ENCODE data around the gene PDE3B. TPM values are rescaled to one million over a fixed set of nuclear protein-coding genes. Genes with fewer than 3 reads are reported as not detected.
"Not testable (repeated sequence)": the region's sequence is repeated elsewhere in the genome, so short reads cannot be mapped to it uniquely, and the experiment has no call there.

Gene PDE3B
- polyA plus RNA-seq, 4 donors = 0.67 to 25.8 (median 2.4) TPM

- 77 to 94% (median 92%) methylated on average over 7 of the region's 11 CpGs for WGBS, 3 donors
These were observed 72.1 kb downstream of the PDE3B start for GRCh38 chr11:14715669-14716068.

GRCh38 chr11:14722496-14722895 is 78.9 kb downstream of the PDE3B start:
- no peaks in the 10 kb centered on the region for H3K4me1 ChIP-seq (ENCODE audit: control insufficient read depth in 3 of 3, insufficient read depth in 2 of 3, low read depth in 1 of 3, low read length in 2 of 3)
- H3K27ac ChIP-seq (ENCODE audit: low read depth in 1 of 3, low read length in 2 of 3) = no peak overlapping the region
- H3K36me3 ChIP-seq (ENCODE audit: control insufficient read depth in 3 of 3, insufficient read depth in 2 of 3, low read depth in 1 of 3, low read length in 3 of 3) = no peaks in the 10 kb centered on the region
- no peak for DNase-seq
- H3K9me3 ChIP-seq (ENCODE audit: control insufficient read depth in 2 of 2, insufficient read depth in 1 of 2, low read depth in 1 of 2, low read length in 1 of 2) = no peaks in the 10 kb centered on the region
- no peak for FAIRE-seq
- 67 to 93% (median 90%) methylated on average over 4 of the region's 4 CpGs for WGBS, 3 donors
- no peak overlapping the region for H3K4me3 ChIP-seq (ENCODE audit: low read depth in 1 of 3, low read length in 3 of 3)
- no peaks in the 10 kb centered on the region for H3K27me3 ChIP-seq (ENCODE audit: control insufficient read depth in 3 of 3, insufficient read depth in 3 of 3, low read length in 3 of 3)

More at GRCh38 chr11:14715669-14716068, 72.1 kb downstream of the PDE3B start:
- H3K4me3 ChIP-seq (ENCODE audit: low read depth in 1 of 3, low read length in 3 of 3); H3K9me3 ChIP-seq (ENCODE audit: control insufficient read depth in 2 of 2, insufficient read depth in 1 of 2, low read depth in 1 of 2, low read length in 1 of 2); H3K4me1 ChIP-seq (ENCODE audit: control insufficient read depth in 3 of 3, insufficient read depth in 2 of 3, low read depth in 1 of 3, low read length in 2 of 3); H3K36me3 ChIP-seq (ENCODE audit: control insufficient read depth in 3 of 3, insufficient read depth in 2 of 3, low read depth in 1 of 3, low read length in 3 of 3); FAIRE-seq; H3K27ac ChIP-seq (ENCODE audit: low read depth in 1 of 3, low read length in 2 of 3); DNase-seq; H3K27me3 ChIP-seq (ENCODE audit: control insufficient read depth in 3 of 3, insufficient read depth in 3 of 3, low read length in 3 of 3): not testable (repeated sequence)

- Histone ChIP-seq H3K4me3 (ENCODE audit: low read depth in 1 of 3, low read length in 3 of 3) (no peak overlapping the region), H3K27me3 (ENCODE audit: control insufficient read depth in 3 of 3, insufficient read depth in 3 of 3, low read length in 3 of 3) (no peaks in the 10 kb centered on the region), H3K9me3 (ENCODE audit: control insufficient read depth in 2 of 2, insufficient read depth in 1 of 2, low read depth in 1 of 2, low read length in 1 of 2) (no peaks in the 10 kb centered on the region), H3K27ac (ENCODE audit: low read depth in 1 of 3, low read length in 2 of 3) (no peak overlapping the region), H3K36me3 (ENCODE audit: control insufficient read depth in 3 of 3, insufficient read depth in 2 of 3, low read depth in 1 of 3, low read length in 3 of 3) (no peaks in the 10 kb centered on the region), H3K4me1 (ENCODE audit: control insufficient read depth in 3 of 3, insufficient read depth in 2 of 3, low read depth in 1 of 3, low read length in 2 of 3) (no peaks in the 10 kb centered on the region)
- no peak for FAIRE-seq
- WGBS, 3 donors = 95 to 97% (median 95%) methylated on average over 1 of the region's 1 CpG
- no peak for DNase-seq
These were observed 81.5 kb downstream of the PDE3B start for GRCh38 chr11:14725150-14725549.

DNA sequence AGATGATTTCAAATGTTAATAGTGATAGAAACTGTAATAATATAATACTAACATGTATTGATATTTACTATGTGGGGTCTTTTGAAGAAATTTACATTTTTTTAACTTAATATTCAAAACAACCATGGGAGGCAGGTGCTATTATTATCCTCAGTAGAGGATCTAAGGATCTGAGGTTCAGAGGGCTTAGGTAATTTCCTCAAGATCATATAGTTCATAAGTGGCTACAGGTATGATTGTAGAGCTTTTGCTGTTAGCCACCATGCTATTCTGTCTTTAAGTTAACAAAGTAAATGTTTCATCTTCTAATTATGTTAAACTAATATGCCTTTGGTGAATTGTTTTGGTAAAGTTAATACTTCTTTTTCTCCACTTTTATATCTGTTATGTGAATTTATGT is 83.6 kb downstream of the PDE3B start:
- Histone ChIP-seq H3K9me3 (ENCODE audit: control insufficient read depth in 2 of 2, insufficient read depth in 1 of 2, low read depth in 1 of 2, low read length in 1 of 2) (no peaks in the 10 kb centered on the region), H3K27me3 (ENCODE audit: control insufficient read depth in 3 of 3, insufficient read depth in 3 of 3, low read length in 3 of 3) (no peaks in the 10 kb centered on the region), H3K4me1 (ENCODE audit: control insufficient read depth in 3 of 3, insufficient read depth in 2 of 3, low read depth in 1 of 3, low read length in 2 of 3) (no peaks in the 10 kb centered on the region), H3K36me3 (ENCODE audit: control insufficient read depth in 3 of 3, insufficient read depth in 2 of 3, low read depth in 1 of 3, low read length in 3 of 3) (no peaks in the 10 kb centered on the region), H3K4me3 (ENCODE audit: low read depth in 1 of 3, low read length in 3 of 3) (no peak overlapping the region), H3K27ac (ENCODE audit: low read depth in 1 of 3, low read length in 2 of 3) (no peak overlapping the region)
- FAIRE-seq = no peak
- no peak for DNase-seq

GRCh38 chr11:14727746-14728145 is 84.1 kb downstream of the PDE3B start:
- no peaks in the 10 kb centered on the region for H3K9me3 ChIP-seq (ENCODE audit: control insufficient read depth in 2 of 2, insufficient read depth in 1 of 2, low read depth in 1 of 2, low read length in 1 of 2)
- FAIRE-seq (no peak), DNase-seq (no peak)
- no peaks in the 10 kb centered on the region for H3K4me1 ChIP-seq (ENCODE audit: control insufficient read depth in 3 of 3, insufficient read depth in 2 of 3, low read depth in 1 of 3, low read length in 2 of 3)
- no peaks in the 10 kb centered on the region for H3K27me3 ChIP-seq (ENCODE audit: control insufficient read depth in 3 of 3, insufficient read depth in 3 of 3, low read length in 3 of 3)
- no peak overlapping the region for H3K4me3 ChIP-seq (ENCODE audit: low read depth in 1 of 3, low read length in 3 of 3)
- 47 to 73% (median 68%) methylated on average over 1 of the region's 1 CpG for WGBS, 3 donors
- no peaks in the 10 kb centered on the region for H3K36me3 ChIP-seq (ENCODE audit: control insufficient read depth in 3 of 3, insufficient read depth in 2 of 3, low read depth in 1 of 3, low read length in 3 of 3)
- H3K27ac ChIP-seq (ENCODE audit: low read depth in 1 of 3, low read length in 2 of 3) = no peak overlapping the region

DNA sequence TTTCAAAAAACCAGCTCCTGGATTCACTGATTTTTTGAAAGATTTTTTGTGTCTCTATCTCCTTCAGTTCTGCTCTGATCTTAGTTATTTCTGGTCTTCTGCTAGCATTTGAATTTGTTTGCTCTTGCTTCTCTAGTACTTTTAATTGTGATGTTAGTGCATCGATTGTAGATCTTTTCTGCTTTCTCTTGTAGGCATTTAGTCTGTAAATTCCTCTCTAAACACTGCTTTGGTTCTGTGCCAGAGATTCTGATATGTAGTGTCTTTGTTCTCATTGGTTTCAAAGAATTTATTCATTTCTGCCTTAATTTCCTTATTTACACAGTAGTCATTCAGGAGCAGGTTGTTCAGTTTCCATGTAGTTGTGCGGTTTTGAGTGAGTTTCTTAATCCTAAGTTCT is 96.9 kb downstream of the PDE3B start:
- not testable (repeated sequence) for H3K4me3 ChIP-seq (ENCODE audit: low read depth in 1 of 3, low read length in 3 of 3); H3K9me3 ChIP-seq (ENCODE audit: control insufficient read depth in 2 of 2, insufficient read depth in 1 of 2, low read depth in 1 of 2, low read length in 1 of 2); H3K27me3 ChIP-seq (ENCODE audit: control insufficient read depth in 3 of 3, insufficient read depth in 3 of 3, low read length in 3 of 3); H3K4me1 ChIP-seq (ENCODE audit: control insufficient read depth in 3 of 3, insufficient read depth in 2 of 3, low read depth in 1 of 3, low read length in 2 of 3); H3K36me3 ChIP-seq (ENCODE audit: control insufficient read depth in 3 of 3, insufficient read depth in 2 of 3, low read depth in 1 of 3, low read length in 3 of 3); H3K27ac ChIP-seq (ENCODE audit: low read depth in 1 of 3, low read length in 2 of 3); DNase-seq; FAIRE-seq
- 84 to 85% (median 85%) methylated on average over 2 of the region's 2 CpGs for WGBS, 3 donors

GRCh38 chr11:14741195-14741594 is 97.6 kb downstream of the PDE3B start:
- H3K27ac ChIP-seq (ENCODE audit: low read depth in 1 of 3, low read length in 2 of 3) = no peak overlapping the region
- FAIRE-seq = no peak
- 65 to 82% (median 73%) methylated on average over 3 of the region's 3 CpGs for whole genome bisulfite sequencing, 3 donors

GRCh38 chr11:14742849-14743559 is 99.4 kb downstream of the PDE3B start:
- DNase-seq (no peak), FAIRE-seq (no peak)
- no peak overlapping the region for H3K4me3 ChIP-seq (ENCODE audit: low read depth in 1 of 3, low read length in 3 of 3)
- WGBS, 3 donors = 69 to 84% (median 72%) methylated on average over 5 of the region's 5 CpGs
- H3K27ac ChIP-seq (ENCODE audit: low read depth in 1 of 3, low read length in 2 of 3) = no peak overlapping the region
- H3K36me3 ChIP-seq (ENCODE audit: control insufficient read depth in 3 of 3, insufficient read depth in 2 of 3, low read depth in 1 of 3, low read length in 3 of 3) = no peaks in the 10 kb centered on the region
- no peaks in the 10 kb centered on the region for H3K4me1 ChIP-seq (ENCODE audit: control insufficient read depth in 3 of 3, insufficient read depth in 2 of 3, low read depth in 1 of 3, low read length in 2 of 3)
- no peaks in the 10 kb centered on the region for H3K27me3 ChIP-seq (ENCODE audit: control insufficient read depth in 3 of 3, insufficient read depth in 3 of 3, low read length in 3 of 3)
- peaks cover 0 to 8% of the 10 kb centered on the region in 2 donors for H3K9me3 ChIP-seq (ENCODE audit: control insufficient read depth in 2 of 2, insufficient read depth in 1 of 2, low read depth in 1 of 2, low read length in 1 of 2)

More at GRCh38 chr11:14741195-14741594, 97.6 kb downstream of the PDE3B start:
- no peak for DNase-seq
- H3K9me3 ChIP-seq (ENCODE audit: control insufficient read depth in 2 of 2, insufficient read depth in 1 of 2, low read depth in 1 of 2, low read length in 1 of 2) = peaks cover 0 to 8% of the 10 kb centered on the region in 2 donors
- no peaks in the 10 kb centered on the region for H3K4me1 ChIP-seq (ENCODE audit: control insufficient read depth in 3 of 3, insufficient read depth in 2 of 3, low read depth in 1 of 3, low read length in 2 of 3)
- H3K36me3 ChIP-seq (ENCODE audit: control insufficient read depth in 3 of 3, insufficient read depth in 2 of 3, low read depth in 1 of 3, low read length in 3 of 3) = no peaks in the 10 kb centered on the region
- H3K27me3 ChIP-seq (ENCODE audit: control insufficient read depth in 3 of 3, insufficient read depth in 3 of 3, low read length in 3 of 3) = no peaks in the 10 kb centered on the region
- H3K4me3 ChIP-seq (ENCODE audit: low read depth in 1 of 3, low read length in 3 of 3) = no peak overlapping the region

DNA sequence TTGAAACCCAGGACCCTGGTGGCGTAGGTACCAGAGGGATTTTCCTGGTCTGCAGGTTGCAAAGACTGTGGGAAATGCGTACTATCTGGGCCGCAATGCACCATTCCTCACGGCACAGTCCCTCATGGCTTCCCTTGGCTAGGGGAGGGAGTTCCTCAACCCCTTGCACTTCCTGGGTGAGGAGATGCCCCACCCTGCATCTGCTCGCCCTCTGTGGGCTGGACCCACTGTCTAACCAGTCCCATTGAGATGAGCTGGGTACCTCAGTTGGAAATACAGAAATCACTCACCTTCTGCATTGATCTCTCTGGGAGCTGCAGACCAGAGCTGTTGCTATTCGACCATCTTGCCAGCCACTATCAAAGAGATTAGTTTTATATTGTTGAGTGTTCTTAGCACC is 100.1 kb downstream of the PDE3B start:
- not testable (repeated sequence) for H3K36me3 ChIP-seq (ENCODE audit: control insufficient read depth in 3 of 3, insufficient read depth in 2 of 3, low read depth in 1 of 3, low read length in 3 of 3); H3K27ac ChIP-seq (ENCODE audit: low read depth in 1 of 3, low read length in 2 of 3); H3K4me3 ChIP-seq (ENCODE audit: low read depth in 1 of 3, low read length in 3 of 3); H3K9me3 ChIP-seq (ENCODE audit: control insufficient read depth in 2 of 2, insufficient read depth in 1 of 2, low read depth in 1 of 2, low read length in 1 of 2); DNase-seq; H3K27me3 ChIP-seq (ENCODE audit: control insufficient read depth in 3 of 3, insufficient read depth in 3 of 3, low read length in 3 of 3); FAIRE-seq; H3K4me1 ChIP-seq (ENCODE audit: control insufficient read depth in 3 of 3, insufficient read depth in 2 of 3, low read depth in 1 of 3, low read length in 2 of 3)
- WGBS, 3 donors = 91 to 93% (median 92%) methylated on average over 6 of the region's 6 CpGs
